DMS 273 (cell line): ENCODE data around the gene SYT2.
"Not testable (repeated sequence)": the region's sequence is repeated elsewhere in the genome, so short reads cannot be mapped to it uniquely, and the experiment has no call there.

Experiments used
- DNase-seq: peaks from one replicate; lab custom pipeline; 2025; ENCODE audit not compliant: unreplicated experiment; lab: John Stamatoyannopoulos, UW

Gene SYT2

GRCh38 chr1:202710070-202711045 is at the start of gene SYT2:
Gene SYT2 (minus strand): TSS chr1:202710454. CDS start chr1:202605772, 104,682 bp downstream.
- peak; percentile 81 for DNase-seq

- DNase-seq: no peak
Measured at GRCh38 chr1:202756391-202756790, 46.1 kb upstream of the SYT2 start.

GRCh38 chr1:202754293-202754692 is 44.0 kb upstream of the SYT2 start:
- DNase-seq: no peak

GRCh38 chr1:202752774-202753173 is 42.5 kb upstream of the SYT2 start:
- DNase-seq: no peak

- no peak for DNase-seq
Measured at GRCh38 chr1:202750761-202751160, 40.5 kb upstream of the SYT2 start.

- DNase-seq: no peak
Measured at GRCh38 chr1:202750024-202750423, 39.8 kb upstream of the SYT2 start.

- no peak for DNase-seq
Measured at GRCh38 chr1:202745323-202745888, 35.2 kb upstream of the SYT2 start.

- DNase-seq: not testable (repeated sequence)
Measured at GRCh38 chr1:202744770-202745169, 34.5 kb upstream of the SYT2 start.

- DNase-seq: no peak
Measured at GRCh38 chr1:202742496-202742895, 32.2 kb upstream of the SYT2 start.

- no peak for DNase-seq
Measured at GRCh38 chr1:202733251-202733650, 23.0 kb upstream of the SYT2 start.

- DNase-seq: no peak
Measured at GRCh38 chr1:202728951-202729350, 18.7 kb upstream of the SYT2 start.

GRCh38 chr1:202725526-202725925 is 15.3 kb upstream of the SYT2 start:
- DNase-seq: no peak

GRCh38 chr1:202723708-202724107 is 13.5 kb upstream of the SYT2 start:
- no peak for DNase-seq

GRCh38 chr1:202723046-202723445 is 12.8 kb upstream of the SYT2 start:
- DNase-seq: not testable (repeated sequence)

- DNase-seq: no peak
Measured at GRCh38 chr1:202716654-202717053, 6.4 kb upstream of the SYT2 start.

- DNase-seq: not testable (repeated sequence)
Measured at GRCh38 chr1:202714202-202714601, 3.9 kb upstream of the SYT2 start.

- DNase-seq: no peak
Measured at GRCh38 chr1:202713110-202713509, 2.9 kb upstream of the SYT2 start.

GRCh38 chr1:202711949-202712635 is 1.8 kb upstream of the SYT2 start:
- no peak for DNase-seq

GRCh38 chr1:202709276-202710041 is 795 bp downstream of the SYT2 start:
- DNase-seq: peak; percentile 37

GRCh38 chr1:202708456-202709275 is 1.6 kb downstream of the SYT2 start:
- peak; percentile 16 for DNase-seq
